ENCODE results near the gene MAZ.

GRCh38 chr16:29760567-29761279 is 45.6 kb upstream of the MAZ start:
- no peak for TF ChIP-seq ATF2 (IDR thresholded peaks at IDR 0.05; ENCODE audit: low read length)
- no peak for TF ChIP-seq CTCF (IDR thresholded peaks at IDR 0.05; ENCODE audit: control extremely low read depth in 1 of 3, insufficient read depth in 1 of 3, low read depth in 1 of 3, low read length in 3 of 3)
- TF ChIP-seq EGR1 (IDR thresholded peaks at IDR 0.05; ENCODE audit: borderline replicate concordance, low read depth, low read length), result no peak
- TF ChIP-seq ASH2L (IDR thresholded peaks at IDR 0.05; ENCODE audit: low read length), result no peak
- no peak for TF ChIP-seq NRF1 (IDR thresholded peaks at IDR 0.05; ENCODE audit: low read depth, low read length)
- no peak for TF ChIP-seq EP300 (IDR thresholded peaks at IDR 0.05; ENCODE audit: borderline replicate concordance in 1 of 2, low read depth in 2 of 2, low read length in 2 of 2)
- no peak for TF ChIP-seq MAX (IDR thresholded peaks at IDR 0.05)
- TF ChIP-seq SUZ12 (IDR thresholded peaks at IDR 0.05; ENCODE audit: low read length), result no peak
- no peak for TF ChIP-seq ZNF274 (IDR thresholded peaks at IDR 0.05; ENCODE audit: borderline replicate concordance, extremely low read depth, low read length)
- TF ChIP-seq POLR2AphosphoS5 (IDR thresholded peaks at IDR 0.05; ENCODE audit: low read depth, low read length), result no peak
- TF ChIP-seq SP1 (IDR thresholded peaks at IDR 0.05; ENCODE audit: low read depth, low read length), result no peak
- no peak for TF ChIP-seq EZH2 (IDR thresholded peaks at IDR 0.05; ENCODE audit: low read depth, low read length, severe bottlenecking)

Measured in H1 (cell line).